Measurements from ENCODE around the gene OTUD5.

DNA sequence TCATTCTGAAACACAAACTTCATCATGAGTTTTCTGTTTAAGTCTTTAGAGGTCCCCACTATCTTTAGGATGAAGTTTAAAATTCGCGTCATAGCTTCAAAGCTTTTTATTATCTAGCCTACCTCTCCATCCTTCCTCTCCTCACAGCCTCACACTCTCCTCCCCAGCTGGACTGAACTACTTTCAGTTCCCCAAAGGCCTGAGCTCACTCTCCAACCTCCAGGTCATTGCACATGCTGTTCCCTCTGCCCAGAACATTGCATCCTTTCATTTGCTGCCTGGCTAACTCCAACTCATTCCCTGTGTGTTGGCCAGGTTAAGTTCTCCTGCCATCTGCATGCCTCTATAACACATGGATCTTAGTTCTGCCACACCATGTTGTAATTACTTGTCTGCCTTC is 2.9 kb upstream of the OTUD5 start:
- no peak for TF ChIP-seq SUZ12 (IDR thresholded peaks at IDR 0.05)
- TF ChIP-seq NFRKB (IDR thresholded peaks at IDR 0.05), result no peak
- TF ChIP-seq L3MBTL2 (conservative IDR thresholded peaks at IDR 0.05), result no peak
- no peak for TF ChIP-seq BHLHE40 (IDR thresholded peaks at IDR 0.05; ENCODE audit: borderline replicate concordance)
- TF ChIP-seq ARNT (IDR thresholded peaks at IDR 0.05), result no peak
- TF ChIP-seq TARDBP (IDR thresholded peaks at IDR 0.05), result no peak
- no peak for TF ChIP-seq SP1 (IDR thresholded peaks at IDR 0.05)
- no peak for TF ChIP-seq ZNF384 (IDR thresholded peaks at IDR 0.05)
- TF ChIP-seq, protein P1, sequence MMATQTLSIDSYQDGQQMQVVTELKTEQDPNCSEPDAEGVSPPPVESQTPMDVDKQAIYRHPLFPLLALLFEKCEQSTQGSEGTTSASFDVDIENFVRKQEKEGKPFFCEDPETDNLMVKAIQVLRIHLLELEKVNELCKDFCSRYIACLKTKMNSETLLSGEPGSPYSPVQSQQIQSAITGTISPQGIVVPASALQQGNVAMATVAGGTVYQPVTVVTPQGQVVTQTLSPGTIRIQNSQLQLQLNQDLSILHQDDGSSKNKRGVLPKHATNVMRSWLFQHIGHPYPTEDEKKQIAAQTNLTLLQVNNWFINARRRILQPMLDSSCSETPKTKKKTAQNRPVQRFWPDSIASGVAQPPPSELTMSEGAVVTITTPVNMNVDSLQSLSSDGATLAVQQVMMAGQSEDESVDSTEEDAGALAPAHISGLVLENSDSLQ (IDR thresholded peaks at IDR 0.05), result no peak
- TF ChIP-seq HDGF (IDR thresholded peaks at IDR 0.05; ENCODE audit: borderline replicate concordance), result no peak
- TF ChIP-seq ELF4 (IDR thresholded peaks at IDR 0.05), result no peak

All from HEK293T (cell line).